Testis (tissue), 3 donors: ENCODE data around the gene DISP2. TPM values are rescaled to one million over a fixed set of nuclear protein-coding genes. Genes with fewer than 3 reads are reported as not detected.
A peak's percentile ranks its signal among the peaks of the same experiment; 100 is the strongest.

Source experiments
- DNase-seq: peaks from one replicate; pipeline ENCODE4 v3.0.0-alpha.2; 2019
- H3K27ac ChIP-seq, 2 donors: fragments of 200-600 bp; sonication (generic); one replicate each; pipeline ENCODE4 v1.5.1; 2019
- H3K27me3 ChIP-seq: fragments of 200-600 bp; sonication (generic); one replicate; pipeline ENCODE4 v1.5.1; 2019
- H3K36me3 ChIP-seq: fragments of 200-600 bp; sonication (generic); one replicate; pipeline ENCODE4 v1.5.1; 2017; ENCODE audit warnings: low read depth; ENCODE audit errors: missing control alignments
- H3K4me1 ChIP-seq: fragments of 200-600 bp; sonication (generic); one replicate; pipeline ENCODE4 v1.5.1; 2019
- H3K4me3 ChIP-seq, 2 donors: fragments of 200-600 bp; sonication (generic); one replicate each; pipeline ENCODE4 v1.5.1; 2017 to 2019
- H3K9me3 ChIP-seq: fragments of 200-600 bp; sonication (generic); one replicate; pipeline ENCODE4 v1.5.1; 2017
- POLR2A ChIP-seq: fragments of 450-650 bp; IDR thresholded peaks from one replicate; pipeline ENCODE4 v1.6.1; 2017; ENCODE audit warnings: antibody characterized with exemption, mild to moderate bottlenecking, moderate library complexity
- WGBS, 2 donors: methylation state at CpG; one replicate each; pipeline ENCODE4 v1.1.5; 2018; 5-methylcytosine and 5-hydroxymethylcytosine counted together
- intact Hi-C: fragments of 100-400 bp; cut with DNase I; formaldehyde crosslinking; loops from one replicate; pipeline ENCODE4 v1.15.1; 2023; ENCODE audit warnings: low total_unique reads
- polyA plus RNA-seq: library from polyadenylated mRNA; stranded (reverse); fragments of 350-450 nt; fragmentation: Illumina TruSeq; extraction: RNeasy Lipid Tissue Mini Kit (QIAGEN cat#74804); gene quantifications from one replicate; pipeline ENCODE4 v1.2.3, GENCODE V29; 2014; ENCODE audit warnings: low read depth, low replicate concordance; ENCODE audit not compliant: insufficient read depth
- total RNA-seq, 2 donors: library from RNA; depleted of rRNA; stranded (reverse); fragments of >200 nt; gene quantifications; one replicate each; pipeline ENCODE4 v1.2.3, GENCODE V29; 2016
- TF ChIP-seq, protein P1 (sequence below), 3 experiments: fragments of 450-650 bp in 2 of 3; fragments of 200-600 bp in 1 of 3; sonication (generic) in 1 of 3; IDR thresholded peaks; one replicate each; pipeline ENCODE4 v1.5.1; 2016 to 2019; ENCODE audit warnings: antibody characterized with exemption in 3 of 3, mild to moderate bottlenecking in 2 of 3, moderate library complexity in 1 of 3

Gene DISP2
- total and polyA plus RNA-seq, 3 donors from 2014 or later, result 3.0 to 7.6 (median 4.4) TPM

DNA sequence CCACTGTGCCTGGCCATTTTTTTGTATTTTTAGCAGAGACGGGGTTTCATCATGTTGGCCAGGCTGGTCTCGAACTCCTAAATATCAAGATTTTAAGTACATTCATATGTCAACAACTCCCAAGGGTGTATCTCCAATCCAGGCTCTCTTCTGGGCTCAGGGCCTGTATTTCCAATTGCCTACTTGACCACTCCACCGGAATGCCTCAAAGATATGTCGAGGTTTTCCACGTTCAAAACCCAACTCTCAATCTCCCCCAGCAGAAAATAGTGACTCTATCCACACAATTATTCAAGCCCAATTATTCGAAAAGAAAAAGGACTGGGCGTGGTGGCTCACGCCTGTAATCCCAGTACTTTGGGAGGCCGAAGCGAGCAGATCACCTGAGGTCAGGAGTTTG lies 22.6 kb downstream of the DISP2 start:
- 92 to 96% methylated on average over 10 of the region's 10 CpGs for WGBS, 2 donors
- Histone ChIP-seq H3K27me3 (no peaks in the 10 kb centered on the region), H3K27ac (no peak overlapping the region), H3K4me3 (no peak overlapping the region), H3K9me3 (no peaks in the 10 kb centered on the region), H3K36me3 (no peaks in the 10 kb centered on the region), H3K4me1 (peaks cover 7% of the 10 kb centered on the region)
- TF ChIP-seq POLR2A, result no peak
- TF ChIP-seq, protein P1, sequence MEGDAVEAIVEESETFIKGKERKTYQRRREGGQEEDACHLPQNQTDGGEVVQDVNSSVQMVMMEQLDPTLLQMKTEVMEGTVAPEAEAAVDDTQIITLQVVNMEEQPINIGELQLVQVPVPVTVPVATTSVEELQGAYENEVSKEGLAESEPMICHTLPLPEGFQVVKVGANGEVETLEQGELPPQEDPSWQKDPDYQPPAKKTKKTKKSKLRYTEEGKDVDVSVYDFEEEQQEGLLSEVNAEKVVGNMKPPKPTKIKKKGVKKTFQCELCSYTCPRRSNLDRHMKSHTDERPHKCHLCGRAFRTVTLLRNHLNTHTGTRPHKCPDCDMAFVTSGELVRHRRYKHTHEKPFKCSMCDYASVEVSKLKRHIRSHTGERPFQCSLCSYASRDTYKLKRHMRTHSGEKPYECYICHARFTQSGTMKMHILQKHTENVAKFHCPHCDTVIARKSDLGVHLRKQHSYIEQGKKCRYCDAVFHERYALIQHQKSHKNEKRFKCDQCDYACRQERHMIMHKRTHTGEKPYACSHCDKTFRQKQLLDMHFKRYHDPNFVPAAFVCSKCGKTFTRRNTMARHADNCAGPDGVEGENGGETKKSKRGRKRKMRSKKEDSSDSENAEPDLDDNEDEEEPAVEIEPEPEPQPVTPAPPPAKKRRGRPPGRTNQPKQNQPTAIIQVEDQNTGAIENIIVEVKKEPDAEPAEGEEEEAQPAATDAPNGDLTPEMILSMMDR (IDR thresholded peaks at IDR 0.05), result no peak
- DNase-seq, result no peak
- intact Hi-C loops, result no loop called here

DNA sequence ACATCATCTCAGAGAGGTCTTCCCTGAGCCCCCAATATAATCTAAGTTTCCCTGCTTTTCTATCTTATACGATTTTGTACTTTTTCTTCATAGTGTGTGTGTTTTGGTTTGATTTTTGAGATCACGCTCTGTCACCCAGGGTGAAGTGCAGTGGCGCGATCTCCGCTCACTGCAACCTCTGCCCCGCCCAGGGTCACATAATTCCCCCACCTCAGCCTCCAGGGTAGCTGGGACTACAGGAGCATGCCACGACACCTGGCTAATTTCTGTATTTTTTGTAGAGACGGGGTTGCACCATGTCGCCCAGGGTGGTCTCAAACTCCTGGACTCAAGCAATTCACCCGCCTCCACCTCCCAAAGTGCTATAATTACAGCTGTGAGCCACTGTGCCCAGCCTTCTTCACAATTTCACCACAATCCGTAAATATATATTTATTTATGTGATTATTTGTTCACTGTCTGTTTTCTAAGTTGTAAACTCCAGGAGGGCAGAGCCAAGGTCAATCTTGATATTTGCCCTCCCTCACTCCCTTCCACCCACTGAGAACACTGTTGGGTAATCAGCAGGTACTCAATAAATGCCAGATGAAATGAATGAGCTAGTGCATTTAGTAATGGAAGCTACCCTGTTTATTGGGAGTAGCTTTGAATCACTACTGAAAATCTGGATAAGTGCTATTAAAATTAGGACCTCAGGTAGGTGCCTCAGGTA lies 24.0 kb downstream of the DISP2 start:
- TF ChIP-seq, protein P1 (IDR thresholded peaks at IDR 0.05), result no peak
- no peak for TF ChIP-seq POLR2A
- Histone ChIP-seq H3K27me3 (no peaks in the 10 kb centered on the region), H3K36me3 (no peaks in the 10 kb centered on the region), H3K27ac (no peak overlapping the region), H3K9me3 (no peaks in the 10 kb centered on the region), H3K4me1 (peaks cover 7% of the 10 kb centered on the region), H3K4me3 (peak overlapping the region in 1 of 2 donors; percentile 88)
- WGBS, 2 donors, result 93 to 94% methylated on average over 11 of the region's 11 CpGs
- no peak for DNase-seq
- intact Hi-C loops, result no loop called here

DNA sequence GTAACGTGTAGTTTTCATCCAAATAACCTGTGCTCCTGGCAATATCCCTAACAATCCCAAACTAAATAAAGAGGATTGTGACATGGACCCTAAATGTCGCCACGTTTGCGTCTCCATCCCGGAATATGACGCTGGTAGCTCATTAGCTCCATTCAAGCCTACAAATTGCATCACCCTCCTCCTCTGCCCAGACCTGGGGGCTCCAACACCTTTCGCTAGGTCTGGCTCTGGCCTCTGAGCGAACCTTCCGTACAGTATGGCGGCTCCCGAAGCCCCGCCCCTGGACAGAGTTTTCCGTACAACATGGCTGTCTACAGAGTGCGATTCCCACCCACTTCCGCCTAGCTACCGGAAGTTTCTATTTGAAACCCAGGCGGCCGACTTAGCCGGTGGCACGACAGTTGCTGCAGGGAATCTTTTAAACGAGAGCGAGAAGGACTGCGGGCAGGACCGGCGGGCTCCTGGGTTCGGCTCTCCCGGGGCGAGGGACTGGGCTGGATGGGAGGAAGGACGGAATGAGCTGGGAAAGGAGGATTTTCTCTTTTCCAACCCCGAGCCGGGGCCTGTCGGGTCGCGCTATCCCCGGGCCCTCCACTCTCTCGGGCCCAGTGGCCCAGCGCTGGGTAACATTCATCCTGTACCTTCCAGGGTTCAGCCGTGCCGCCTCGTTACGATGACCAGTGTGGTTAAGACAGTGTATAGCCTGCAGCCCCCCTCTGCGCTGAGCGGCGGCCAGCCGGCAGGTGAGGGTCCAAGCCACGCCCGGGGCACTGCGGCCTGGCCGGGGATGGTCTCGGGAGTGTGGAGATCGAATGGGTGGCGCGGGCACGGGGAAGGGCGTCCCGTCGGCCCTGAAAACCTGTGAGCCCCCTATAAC lies 24.8 kb downstream of the DISP2 start, which contains the start of gene KNSTRN:
Gene KNSTRN (plus strand): TSS at position 142 of the 877 bp plus-strand sequence. CDS start 115 bp downstream, at position 257.
- TF ChIP-seq, protein P1 (IDR thresholded peaks at IDR 0.05), result no peak
- no peak for TF ChIP-seq POLR2A
- WGBS, 2 donors, result 3 to 4% methylated on average over 55 to 57 of the region's 57 CpGs
- H3K27ac ChIP-seq, result peak within 1 kb of the TSS; percentile 43 to 54
- peak within 1 kb of the TSS; percentile 73 to 88 for H3K4me3 ChIP-seq
- no peaks in the 10 kb centered on the region for H3K27me3 ChIP-seq
- DNase-seq, result peak; percentile 97
- H3K9me3 ChIP-seq, result no peaks in the 10 kb centered on the region
- intact Hi-C loops, result no loop called here
- no peaks in the 10 kb centered on the region for H3K36me3 ChIP-seq
- H3K4me1 ChIP-seq, result peaks cover 7% of the 10 kb centered on the region

DNA sequence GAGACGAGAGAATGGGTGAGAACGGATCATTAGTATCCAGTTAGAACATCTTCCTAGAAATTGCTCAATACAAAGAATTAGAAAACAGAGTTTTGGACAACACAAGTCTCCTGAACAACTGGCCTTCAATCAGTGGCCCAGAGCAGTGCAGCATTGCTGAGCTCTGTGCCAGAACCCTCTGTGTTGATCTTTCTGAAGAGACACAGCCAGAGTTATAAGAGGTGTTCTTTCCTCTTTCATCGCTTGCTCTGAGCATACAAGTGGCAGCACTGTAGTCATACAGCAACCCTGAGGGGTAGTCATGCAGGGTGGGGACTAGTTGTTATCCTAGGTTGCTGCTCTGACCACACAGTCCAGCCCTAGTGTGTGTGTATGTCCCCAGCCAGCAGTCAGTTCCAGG lies 28.5 kb downstream of the DISP2 start:
- no peak for TF ChIP-seq POLR2A
- Histone ChIP-seq H3K27ac (no peak overlapping the region), H3K9me3 (no peaks in the 10 kb centered on the region), H3K4me1 (peaks cover 3% of the 10 kb centered on the region), H3K4me3 (no peak overlapping the region), H3K27me3 (no peaks in the 10 kb centered on the region), H3K36me3 (no peaks in the 10 kb centered on the region)
- WGBS, 2 donors, result 91 to 94% methylated on average over 3 of the region's 3 CpGs
- no peak for DNase-seq
- intact Hi-C loops, result no loop called here
